ENCODE results near the gene PRLR. TPM values are rescaled to one million over a fixed set of nuclear protein-coding genes. Genes with fewer than 3 reads are reported as not detected.

PRLR gene
- total and polyA plus RNA-seq, 2 of the 8 experiments (the other 6 are each of a cell fraction or from before 2014, with no cell fraction given), result 0.53 to 2.5 TPM

- TF ChIP-seq CHD7 (IDR thresholded peaks at IDR 0.05; ENCODE audit: insufficient replicate concordance, low read length) (no peak), RAD21 (IDR thresholded peaks at IDR 0.05 in 1 of 2, conservative IDR thresholded peaks at IDR 0.05 in 1 of 2; ENCODE audit: low read depth in 2 of 2, low read length in 2 of 2) (no peak), TAF7 (optimal IDR thresholded peaks at IDR 0.05; ENCODE audit: borderline replicate concordance, low read depth, low read length) (no peak), NANOG (IDR thresholded peaks at IDR 0.05; ENCODE audit: insufficient read depth, low read depth, low read length, poor library complexity, severe bottlenecking) (no peak), HDAC2 (IDR thresholded peaks at IDR 0.05; ENCODE audit: borderline replicate concordance in 1 of 2, low read depth in 2 of 2, low read length in 2 of 2) (no peak), TEAD4 (IDR thresholded peaks at IDR 0.05; ENCODE audit: low read depth, low read length) (no peak), CHD1 (IDR thresholded peaks at IDR 0.05; ENCODE audit: low read depth, low read length) (no peak), TAF1 (IDR thresholded peaks at IDR 0.05; ENCODE audit: low read depth, low read length) (no peak)
Observed at GRCh38 chr5:35253582-35253981, 23.3 kb upstream of the PRLR start (continued).
